Vagina (tissue), 2 donors: Measurements from ENCODE around the gene ZNF81. TPM values are rescaled to one million over a fixed set of nuclear protein-coding genes. Genes with fewer than 3 reads are reported as not detected.

Experiments
- DNase-seq, 2 donors: peaks; one replicate each; pipeline ENCODE4 v3.0.0-alpha.2; 2017; ENCODE audit errors: extremely low spot score in 2 of 2
- H3K27ac ChIP-seq: fragments of 200-600 bp; sonication (generic); one replicate; pipeline ENCODE4 v1.5.1; 2019
- H3K27me3 ChIP-seq: fragments of 200-600 bp; sonication (generic); one replicate; pipeline ENCODE4 v1.5.1; 2019
- H3K36me3 ChIP-seq, 2 donors: fragments of 200-600 bp; sonication (generic); one replicate each; pipeline ENCODE4 v1.5.1; 2017 to 2019
- H3K4me1 ChIP-seq: fragments of 200-600 bp; sonication (generic); one replicate; pipeline ENCODE4 v1.5.1; 2019
- H3K4me3 ChIP-seq, 2 donors: fragments of 200-600 bp; sonication (generic); 1 replicate in 1 of 2; 2 replicates in 1 of 2; pipeline ENCODE4 v1.5.1; 2016 to 2019
- H3K9me3 ChIP-seq: fragments of 200-600 bp; sonication (generic); one replicate; pipeline ENCODE4 v1.5.1; 2019
- CTCF ChIP-seq, 3 experiments: fragments of 450-650 bp in 2 of 3; fragments of 200-600 bp in 1 of 3; sonication (generic) in 1 of 3; IDR thresholded peaks; one replicate each; pipeline ENCODE4 v1.5.1; 2017 to 2019; ENCODE audit warnings: antibody characterized with exemption in 3 of 3, mild to moderate bottlenecking in 2 of 3, moderate library complexity in 2 of 3
- POLR2A ChIP-seq, 2 donors: fragments of 450-650 bp; IDR thresholded peaks; one replicate each; pipeline ENCODE4 v1.6.1; 2017; ENCODE audit warnings: antibody characterized with exemption in 2 of 2, mild to moderate bottlenecking in 2 of 2, moderate library complexity in 2 of 2
- POLR2AphosphoS5 ChIP-seq, 2 donors: sonication (generic); formaldehyde crosslinking; IDR thresholded peaks; one replicate each; pipeline ENCODE4 v1.9.0; 2017; ENCODE audit warnings: antibody characterized with exemption in 2 of 2, mild to moderate bottlenecking in 2 of 2, low read depth in 1 of 2; ENCODE audit not compliant: insufficient read depth in 1 of 2
- intact Hi-C: fragments of 100-400 bp; cut with DNase I; formaldehyde crosslinking; loops from one replicate; pipeline ENCODE4 v1.15.1; 2023
- total RNA-seq: library from RNA; depleted of rRNA; stranded (reverse); fragments of >200 nt; gene quantifications from one replicate; pipeline ENCODE4 v1.2.3, GENCODE V29; 2016

ZNF81 gene
- total RNA-seq, 1 donor from 2014 or later = 6.9 TPM

GRCh38 chrX:47898024-47898423, 61.3 kb downstream of the ZNF81 start:
- Histone ChIP-seq H3K27ac (no peak overlapping the region), H3K27me3 (no peaks in the 10 kb centered on the region), H3K4me1 (no peaks in the 10 kb centered on the region), H3K9me3 (no peaks in the 10 kb centered on the region), H3K4me3 (no peak overlapping the region), H3K36me3 (no peaks in the 10 kb centered on the region)
- no peak for DNase-seq
- TF ChIP-seq POLR2AphosphoS5 (IDR thresholded peaks at IDR 0.05; ENCODE audit: insufficient read depth in 1 of 2, low read depth in 1 of 2) (no peak), CTCF (IDR thresholded peaks at IDR 0.05) (no peak), POLR2A (IDR thresholded peaks at IDR 0.05) (no peak)
- intact Hi-C loops = no loop called here

DNA sequence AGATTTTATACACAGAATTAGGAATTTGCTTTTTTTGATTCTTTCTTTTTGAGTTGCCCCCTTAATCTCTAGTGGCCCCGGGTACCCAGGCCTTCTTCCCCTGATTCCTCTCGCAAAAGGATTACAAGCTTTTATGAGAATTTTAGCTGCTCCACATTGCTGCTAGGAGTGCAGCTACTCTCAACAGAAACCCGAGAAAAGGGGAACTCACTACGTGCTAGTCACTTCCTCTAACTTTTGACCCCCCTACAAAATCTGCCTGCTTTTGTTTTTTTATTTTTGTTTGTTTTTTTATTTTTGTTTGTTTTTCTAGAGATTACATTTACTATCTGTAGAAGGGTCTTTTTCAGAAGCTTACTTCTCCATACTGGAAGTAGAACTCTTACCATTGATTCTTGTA, 64.1 kb downstream of the ZNF81 start:
- TF ChIP-seq POLR2AphosphoS5 (IDR thresholded peaks at IDR 0.05; ENCODE audit: insufficient read depth in 1 of 2, low read depth in 1 of 2) = no peak
- no peak for TF ChIP-seq POLR2A (IDR thresholded peaks at IDR 0.05)
- no peak for TF ChIP-seq CTCF (IDR thresholded peaks at IDR 0.05)
- Histone ChIP-seq H3K4me3 (no peak overlapping the region), H3K27ac (no peak overlapping the region), H3K4me1 (no peaks in the 10 kb centered on the region), H3K36me3 (no peaks in the 10 kb centered on the region), H3K9me3 (no peaks in the 10 kb centered on the region), H3K27me3 (no peaks in the 10 kb centered on the region)
- intact Hi-C loops = no loop called here
- no peak for DNase-seq

DNA sequence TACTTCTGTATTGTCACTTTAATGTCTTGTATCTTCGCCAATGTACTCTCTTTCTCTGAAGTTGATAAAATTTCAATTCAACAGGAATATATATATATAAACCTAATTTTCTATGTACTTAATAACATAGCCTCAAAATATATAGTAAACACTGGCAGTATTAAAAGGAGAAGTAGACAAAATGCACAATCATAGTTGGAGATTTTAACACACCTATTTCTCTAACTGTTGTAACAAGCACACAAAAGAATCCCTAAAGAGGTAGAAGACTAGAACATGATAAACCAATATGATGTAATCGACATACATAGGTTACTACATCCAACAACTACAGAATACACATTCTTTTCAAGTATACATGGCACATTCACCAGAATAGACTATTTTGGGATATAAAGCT, 65.5 kb downstream of the ZNF81 start:
- H3K4me3 ChIP-seq = no peak overlapping the region
- DNase-seq = no peak
- H3K9me3 ChIP-seq = no peaks in the 10 kb centered on the region
- H3K27ac ChIP-seq = no peak overlapping the region
- TF ChIP-seq POLR2A (IDR thresholded peaks at IDR 0.05) (no peak), CTCF (IDR thresholded peaks at IDR 0.05) (no peak), POLR2AphosphoS5 (IDR thresholded peaks at IDR 0.05; ENCODE audit: insufficient read depth in 1 of 2, low read depth in 1 of 2) (no peak)
- no peaks in the 10 kb centered on the region for H3K4me1 ChIP-seq
- no peaks in the 10 kb centered on the region for H3K36me3 ChIP-seq
- intact Hi-C loops = no loop called here
- no peaks in the 10 kb centered on the region for H3K27me3 ChIP-seq

DNA sequence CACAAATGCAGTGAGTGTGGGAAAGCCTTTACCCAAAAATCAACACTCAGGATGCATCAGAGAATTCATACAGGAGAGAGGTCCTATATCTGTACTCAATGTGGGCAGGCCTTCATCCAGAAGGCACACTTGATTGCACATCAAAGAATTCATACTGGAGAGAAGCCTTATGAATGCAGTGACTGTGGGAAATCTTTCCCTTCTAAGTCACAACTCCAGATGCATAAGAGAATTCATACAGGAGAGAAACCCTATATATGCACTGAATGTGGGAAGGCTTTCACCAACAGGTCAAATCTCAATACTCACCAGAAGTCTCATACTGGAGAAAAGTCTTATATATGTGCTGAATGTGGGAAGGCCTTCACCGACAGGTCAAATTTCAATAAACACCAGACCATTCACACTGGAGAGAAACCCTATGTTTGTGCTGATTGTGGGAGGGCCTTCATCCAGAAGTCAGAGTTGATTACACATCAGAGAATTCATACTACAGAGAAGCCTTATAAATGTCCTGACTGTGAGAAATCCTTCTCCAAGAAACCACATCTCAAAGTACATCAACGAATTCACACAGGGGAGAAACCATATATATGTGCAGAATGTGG, 79.3 kb downstream of the ZNF81 start:
- Histone ChIP-seq H3K36me3 (peaks cover 0 to 7% of the 10 kb centered on the region in 2 donors), H3K4me1 (no peaks in the 10 kb centered on the region), H3K27ac (no peak overlapping the region), H3K27me3 (no peaks in the 10 kb centered on the region), H3K4me3 (no peak overlapping the region), H3K9me3 (no peaks in the 10 kb centered on the region)
- no peak for DNase-seq
- intact Hi-C loops = no loop called here
- TF ChIP-seq CTCF (IDR thresholded peaks at IDR 0.05) (no peak), POLR2AphosphoS5 (IDR thresholded peaks at IDR 0.05; ENCODE audit: insufficient read depth in 1 of 2, low read depth in 1 of 2) (no peak), POLR2A (IDR thresholded peaks at IDR 0.05) (no peak)

- H3K27me3 ChIP-seq = no peaks in the 10 kb centered on the region
- H3K4me3 ChIP-seq = no peak overlapping the region
- DNase-seq = no peak
- intact Hi-C loops = no loop called here
- TF ChIP-seq POLR2AphosphoS5 (IDR thresholded peaks at IDR 0.05; ENCODE audit: insufficient read depth in 1 of 2, low read depth in 1 of 2) (no peak), CTCF (IDR thresholded peaks at IDR 0.05) (no peak), POLR2A (IDR thresholded peaks at IDR 0.05) (no peak)
- H3K4me1 ChIP-seq = no peaks in the 10 kb centered on the region
- H3K27ac ChIP-seq = no peak overlapping the region
- H3K9me3 ChIP-seq = no peaks in the 10 kb centered on the region
- H3K36me3 ChIP-seq = peaks cover 0 to 7% of the 10 kb centered on the region in 2 donors
These were observed 81.6 kb downstream of the ZNF81 start for GRCh38 chrX:47918274-47918673.
